ENCODE data around the gene MMRN2.

- TF ChIP-seq MAFK (IDR thresholded peaks at IDR 0.05; ENCODE audit: low read depth, low read length) (no peak), CTCF (IDR thresholded peaks at IDR 0.05; ENCODE audit: control extremely low read depth in 1 of 3, insufficient read depth in 1 of 3, low read depth in 1 of 3, low read length in 3 of 3) (no peak), PHF8 (conservative IDR thresholded peaks at IDR 0.05; ENCODE audit: low read depth, low read length) (no peak), TEAD4 (IDR thresholded peaks at IDR 0.05; ENCODE audit: low read depth, low read length) (no peak), JUN (IDR thresholded peaks at IDR 0.05; ENCODE audit: low read depth, low read length) (no peak), CEBPB (IDR thresholded peaks at IDR 0.05; ENCODE audit: low read depth, low read length) (no peak), MAX (IDR thresholded peaks at IDR 0.05) (no peak)
These were observed 16.0 kb downstream of the MMRN2 start for GRCh38 chr10:86941426-86941825.
